GM12891 (cell line): ENCODE measurements around the gene FABP2. TPM values are rescaled to one million over a fixed set of nuclear protein-coding genes. Genes with fewer than 3 reads are reported as not detected.
"Not testable (repeated sequence)": the region's sequence is repeated elsewhere in the genome, so short reads cannot be mapped to it uniquely, and the experiment has no call there.

Experiments
- DNase-seq: peaks from one replicate; pipeline ENCODE4 v3.0.0; 2011; ENCODE audit warnings: low spot score; ENCODE audit not compliant: insufficient read length
- FAIRE-seq: peaks from 2 replicates; lab custom pipeline; 2011; peaks lifted over from hg19 to GRCh38; lab: Jason Lieb, UNC
- PAX5 ChIP-seq: IDR thresholded peaks from 2 replicates; pipeline ENCODE4 v1.6.1; 2011; ENCODE audit warnings: low read length, moderate library complexity, mild to moderate bottlenecking; ENCODE audit not compliant: insufficient read depth, severe bottlenecking
- POLR2A ChIP-seq: IDR thresholded peaks from 2 replicates; pipeline ENCODE4 v1.6.1; 2011; ENCODE audit warnings: low read depth, low read length, control low read depth
- POLR2AphosphoS5 ChIP-seq: IDR thresholded peaks from 2 replicates; pipeline ENCODE4 v1.6.1; 2011; ENCODE audit warnings: low read depth, low read length, control low read depth
- POU2F2 ChIP-seq: IDR thresholded peaks from 2 replicates; pipeline ENCODE4 v1.6.1; 2011; ENCODE audit warnings: low read depth, mild to moderate bottlenecking, control low read depth, low read length, moderate library complexity
- SPI1 ChIP-seq: IDR thresholded peaks from 2 replicates; pipeline ENCODE4 v1.6.1; 2011; ENCODE audit warnings: low read depth, low read length, control low read depth
- TAF1 ChIP-seq: IDR thresholded peaks from 2 replicates; pipeline ENCODE4 v1.6.1; 2011; ENCODE audit warnings: low read depth, low read length, control low read depth
- polyA plus RNA-seq: library from polyadenylated mRNA; unstranded; fragments of >200 nt; gene quantifications from one replicate; pipeline ENCODE4 v1.2.1, GENCODE V29; 2012; ENCODE audit warnings: low read depth, missing spikeins, inconsistent platforms; ENCODE audit not compliant: missing spikeins

FABP2 gene
- polyA plus RNA-seq = not detected

- no peak for FAIRE-seq
- DNase-seq = no peak
- TF ChIP-seq TAF1 = no peak
- no peak for TF ChIP-seq PAX5
- TF ChIP-seq SPI1 = no peak
- TF ChIP-seq POU2F2 = no peak
- no peak for TF ChIP-seq POLR2AphosphoS5
- no peak for TF ChIP-seq POLR2A
Measured at GRCh38 chr4:119321921-119322687, at the start of gene FABP2. Gene FABP2, minus strand, starts transcription at chr4:119322138. Its CDS starts 36 bp downstream, at chr4:119322102.

- FAIRE-seq = peak; percentile 75
- DNase-seq = not testable (repeated sequence)
Measured at GRCh38 chr4:119370951-119371683, 49.2 kb upstream of the FABP2 start.

GRCh38 chr4:119370392-119370791 is 48.5 kb upstream of the FABP2 start:
- DNase-seq = not testable (repeated sequence)
- FAIRE-seq = peak; percentile 100

GRCh38 chr4:119366802-119367201 is 44.9 kb upstream of the FABP2 start:
- not testable (repeated sequence) for DNase-seq, FAIRE-seq

More at GRCh38 chr4:119370392-119370791, 48.5 kb upstream of the FABP2 start:
- peak; percentile 93 for TF ChIP-seq PAX5

- not testable (repeated sequence) for DNase-seq, FAIRE-seq
Measured at GRCh38 chr4:119364203-119364602, 42.3 kb upstream of the FABP2 start.

- DNase-seq, FAIRE-seq: not testable (repeated sequence)
Measured at GRCh38 chr4:119363372-119363771, 41.4 kb upstream of the FABP2 start.

GRCh38 chr4:119362413-119362812 is 40.5 kb upstream of the FABP2 start:
- not testable (repeated sequence) for FAIRE-seq, DNase-seq

GRCh38 chr4:119359873-119360272 is 37.9 kb upstream of the FABP2 start:
- not testable (repeated sequence) for FAIRE-seq, DNase-seq

GRCh38 chr4:119356796-119357195 is 34.9 kb upstream of the FABP2 start:
- DNase-seq, FAIRE-seq: not testable (repeated sequence)

- FAIRE-seq, DNase-seq: not testable (repeated sequence)
Measured at GRCh38 chr4:119356041-119356440, 34.1 kb upstream of the FABP2 start.

- TF ChIP-seq SPI1 = peak; percentile 74
- DNase-seq = not testable (repeated sequence)
- FAIRE-seq = peak; percentile 41
Measured at GRCh38 chr4:119353364-119353763, 31.4 kb upstream of the FABP2 start.

GRCh38 chr4:119348169-119348568 is 26.2 kb upstream of the FABP2 start:
- FAIRE-seq = not testable (repeated sequence)

GRCh38 chr4:119343293-119343692 is 21.4 kb upstream of the FABP2 start:
- not testable (repeated sequence) for FAIRE-seq, DNase-seq

More at GRCh38 chr4:119348169-119348568, 26.2 kb upstream of the FABP2 start:
- not testable (repeated sequence) for DNase-seq

GRCh38 chr4:119339895-119340294 is 18.0 kb upstream of the FABP2 start:
- FAIRE-seq, DNase-seq: not testable (repeated sequence)
